GM12872 (cell line): ENCODE results near the gene NPRL2.

Source experiments
- TF ChIP-seq, protein P1 (sequence below): IDR thresholded peaks from 3 replicates; pipeline ENCODE4 v1.5.1; 2011; ENCODE audit warnings: low read depth, mild to moderate bottlenecking, low read length, moderate library complexity; ENCODE audit not compliant: insufficient read depth

The NPRL2 gene

DNA sequence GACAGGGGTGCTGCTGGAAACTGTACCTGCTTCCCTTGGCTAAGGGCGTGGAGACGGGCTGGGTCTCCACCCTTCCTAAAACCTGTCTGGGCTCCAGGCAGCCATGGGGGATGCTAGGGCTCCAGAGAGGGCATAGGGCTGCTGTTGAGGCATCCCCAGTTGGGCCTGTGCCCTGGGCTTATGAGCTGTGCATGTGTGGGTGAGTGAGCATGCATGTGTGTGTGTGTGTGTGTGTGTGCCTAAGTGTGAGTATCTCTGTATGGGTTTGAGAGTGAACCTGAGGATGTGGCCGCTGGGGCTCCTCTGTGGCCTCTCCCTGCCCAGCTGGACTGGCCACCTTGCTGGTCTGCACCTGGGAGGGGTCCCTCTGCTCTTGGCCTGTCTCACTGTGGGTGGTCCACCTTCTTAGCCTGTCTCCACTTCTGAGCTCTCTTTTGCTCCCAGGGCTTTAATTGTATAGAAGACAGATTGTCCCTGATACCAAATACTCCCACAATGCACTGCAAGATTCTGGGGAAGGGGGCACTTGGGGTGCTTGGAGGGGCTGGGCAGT, 20.6 kb upstream of the NPRL2 start:
- TF ChIP-seq, protein P1, sequence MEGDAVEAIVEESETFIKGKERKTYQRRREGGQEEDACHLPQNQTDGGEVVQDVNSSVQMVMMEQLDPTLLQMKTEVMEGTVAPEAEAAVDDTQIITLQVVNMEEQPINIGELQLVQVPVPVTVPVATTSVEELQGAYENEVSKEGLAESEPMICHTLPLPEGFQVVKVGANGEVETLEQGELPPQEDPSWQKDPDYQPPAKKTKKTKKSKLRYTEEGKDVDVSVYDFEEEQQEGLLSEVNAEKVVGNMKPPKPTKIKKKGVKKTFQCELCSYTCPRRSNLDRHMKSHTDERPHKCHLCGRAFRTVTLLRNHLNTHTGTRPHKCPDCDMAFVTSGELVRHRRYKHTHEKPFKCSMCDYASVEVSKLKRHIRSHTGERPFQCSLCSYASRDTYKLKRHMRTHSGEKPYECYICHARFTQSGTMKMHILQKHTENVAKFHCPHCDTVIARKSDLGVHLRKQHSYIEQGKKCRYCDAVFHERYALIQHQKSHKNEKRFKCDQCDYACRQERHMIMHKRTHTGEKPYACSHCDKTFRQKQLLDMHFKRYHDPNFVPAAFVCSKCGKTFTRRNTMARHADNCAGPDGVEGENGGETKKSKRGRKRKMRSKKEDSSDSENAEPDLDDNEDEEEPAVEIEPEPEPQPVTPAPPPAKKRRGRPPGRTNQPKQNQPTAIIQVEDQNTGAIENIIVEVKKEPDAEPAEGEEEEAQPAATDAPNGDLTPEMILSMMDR: no peak

DNA sequence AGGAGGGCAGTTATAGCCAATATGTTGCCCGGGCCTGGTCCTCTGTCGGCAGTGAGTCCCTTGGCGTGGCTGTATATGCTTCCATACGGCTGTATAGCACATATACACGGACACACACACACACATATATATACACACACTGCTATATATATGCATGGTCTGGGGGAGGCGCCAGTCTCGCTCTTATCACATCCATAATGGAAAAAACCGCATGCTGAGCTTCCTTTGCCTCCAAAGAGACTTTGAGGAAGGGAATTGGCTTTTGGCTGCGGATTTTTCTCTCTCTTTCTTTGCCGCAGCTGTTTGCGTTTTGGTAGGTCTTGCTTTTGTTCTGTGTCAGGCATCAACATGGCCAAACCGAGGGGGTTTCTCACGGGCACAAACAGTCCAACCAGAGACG, 20.0 kb upstream of the NPRL2 start:
- TF ChIP-seq, protein P1: no peak

DNA sequence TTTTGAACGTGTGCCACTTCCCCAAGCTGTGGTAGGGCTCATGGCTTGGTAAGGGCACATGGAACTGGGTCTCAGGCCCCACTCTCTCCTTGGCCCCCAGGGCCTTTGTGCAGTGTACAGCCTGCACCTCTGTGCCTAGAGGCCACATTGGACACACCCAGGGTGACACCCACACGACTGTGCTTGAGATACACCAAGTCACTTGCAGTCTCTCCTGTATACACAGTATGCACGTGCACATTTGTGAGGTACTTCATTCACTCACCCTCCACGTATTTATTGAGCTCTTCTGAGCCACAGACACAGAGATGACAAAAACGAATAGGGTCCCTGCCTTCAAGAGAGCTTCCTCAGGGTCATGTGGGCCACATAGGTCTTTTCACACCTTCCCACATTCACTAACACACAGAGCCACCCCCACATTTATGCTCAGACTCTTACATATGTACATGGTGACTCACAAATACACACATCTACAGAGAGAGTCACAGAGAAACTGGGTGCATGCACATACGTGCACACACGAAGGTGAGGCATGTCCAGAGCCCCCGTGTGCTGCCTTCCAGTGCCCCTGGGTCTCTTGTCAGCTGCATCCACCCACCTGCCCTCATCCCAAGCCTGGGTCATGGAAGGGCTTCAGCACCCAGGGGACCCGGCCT, 18.6 kb upstream of the NPRL2 start:
- TF ChIP-seq, protein P1: no peak

DNA sequence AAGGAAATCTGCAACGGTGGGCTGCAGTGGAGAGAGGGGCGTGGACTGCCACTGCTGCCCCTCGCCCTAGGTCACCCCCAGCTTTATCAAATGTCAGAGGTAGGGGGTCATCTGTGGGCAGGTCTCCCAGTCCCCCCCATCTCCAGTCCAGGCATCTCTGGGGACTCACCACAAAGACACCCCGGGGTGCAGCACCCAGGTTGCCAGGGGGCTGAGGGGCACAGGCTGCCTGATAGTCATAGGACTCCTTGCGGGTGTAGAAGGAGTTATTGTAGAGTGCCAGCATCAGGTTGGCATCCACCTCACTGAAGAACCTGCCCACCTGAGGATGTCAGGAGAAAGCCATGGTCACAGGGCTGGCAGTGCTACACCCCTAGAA, 15.3 kb upstream of the NPRL2 start:
- TF ChIP-seq, protein P1: no peak

DNA sequence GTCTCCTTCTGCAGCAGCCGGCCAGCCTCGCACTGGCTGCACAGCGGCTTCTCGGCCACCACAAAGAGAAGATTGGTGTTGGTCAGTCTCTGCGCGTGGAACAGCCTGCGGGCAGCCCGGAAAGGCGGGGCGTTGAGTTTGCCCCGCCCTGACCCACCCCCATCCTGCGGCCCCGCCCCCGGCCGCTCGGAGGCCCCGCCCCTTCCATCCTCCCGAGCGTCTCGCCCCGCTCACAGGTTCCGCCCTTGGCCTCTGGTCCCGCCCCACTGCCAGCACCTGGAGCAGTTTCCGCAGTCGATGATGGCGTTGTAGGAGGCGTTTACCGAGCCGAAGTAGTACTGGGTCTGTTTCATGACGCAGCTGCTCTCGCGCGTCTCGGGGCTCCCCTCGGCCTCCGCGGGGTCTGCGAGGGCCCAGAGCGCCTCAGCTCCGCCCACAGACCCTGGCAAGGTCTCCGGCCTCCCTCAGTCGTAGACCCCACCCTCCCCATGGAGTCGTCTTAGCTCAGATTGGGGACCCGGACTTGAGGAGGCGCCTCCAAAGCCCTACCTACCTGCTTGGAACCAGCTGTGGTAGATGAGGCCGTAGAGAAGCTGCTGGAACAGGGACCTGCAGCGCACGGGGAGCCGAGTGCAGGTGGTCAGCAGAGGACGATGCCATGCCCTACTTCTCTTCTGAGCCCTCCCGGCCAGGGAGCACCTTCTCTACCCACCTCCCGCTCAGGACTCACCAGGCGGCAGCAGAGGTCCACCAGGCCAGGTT, 14.7 kb upstream of the NPRL2 start:
- TF ChIP-seq, protein P1: no peak

DNA sequence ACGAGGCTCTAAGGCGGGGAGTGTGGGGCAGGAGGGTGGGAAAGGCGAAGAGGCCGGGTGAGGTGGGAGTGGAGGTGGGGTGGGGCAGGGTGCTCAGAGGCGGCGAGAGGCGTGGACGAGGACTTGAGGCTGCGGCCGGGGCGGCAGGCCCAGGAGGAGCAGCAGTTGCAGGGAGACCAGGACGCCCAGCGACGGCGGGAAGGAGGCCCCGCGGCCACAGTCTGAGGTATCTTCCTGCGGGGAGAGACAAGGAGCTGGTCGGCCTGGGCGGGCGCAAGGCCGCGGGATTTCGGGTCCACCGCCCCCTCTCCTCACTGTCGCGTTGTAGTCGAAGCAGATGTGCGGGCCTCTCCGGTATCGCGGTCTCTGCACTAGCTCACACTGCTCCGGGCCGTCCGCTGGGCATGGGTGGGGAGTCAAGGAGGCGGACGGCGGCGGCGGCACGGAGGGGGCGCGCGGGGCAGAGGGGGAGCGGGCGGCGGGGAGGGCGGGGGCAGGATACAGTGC, 14.1 kb upstream of the NPRL2 start:
- TF ChIP-seq, protein P1: no peak

DNA sequence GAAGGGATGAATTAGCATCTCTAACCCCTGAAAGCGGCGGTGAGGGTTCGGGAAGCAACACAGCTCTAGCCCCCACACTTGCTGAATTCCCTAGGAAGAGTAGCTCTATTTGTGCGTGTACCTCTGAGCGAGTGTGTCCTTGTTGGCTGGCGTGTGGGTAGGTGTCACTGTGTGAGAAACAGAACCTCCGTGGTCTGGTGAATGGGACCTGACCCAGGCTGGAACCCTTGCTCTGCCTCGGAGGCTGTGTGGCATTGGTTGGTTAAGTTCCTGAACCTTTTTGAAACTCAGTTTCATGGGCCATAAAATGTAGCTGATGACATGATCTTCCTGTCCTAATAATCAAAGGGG, 9.2 kb upstream of the NPRL2 start:
- TF ChIP-seq, protein P1: no peak
